NB4 (cell line): ENCODE data around the gene CCDC18.
A peak's percentile ranks its signal among the peaks of the same experiment; 100 is the strongest.

Source experiments
- DNase-seq: peaks from one replicate; pipeline ENCODE4 v3.0.0; 2010; ENCODE audit warnings: low read depth
- H3K4me3 ChIP-seq: one replicate; pipeline ENCODE4 v1.5.1; 2011; ENCODE audit warnings: mild to moderate bottlenecking, low read depth, low read length, moderate library complexity
- CTCF ChIP-seq: IDR thresholded peaks from one replicate; pipeline ENCODE4 v1.5.1; 2012; ENCODE audit warnings: low read depth, low read length
- MAX ChIP-seq: IDR thresholded peaks from 2 replicates; pipeline ENCODE4 v1.6.1; 2011; ENCODE audit warnings: low read depth, low read length
- MYC ChIP-seq: IDR thresholded peaks from 2 replicates; pipeline ENCODE4 v1.6.1; 2011; ENCODE audit warnings: low read depth, low read length
- POLR2A ChIP-seq: IDR thresholded peaks from 2 replicates; pipeline ENCODE4 v1.6.1; 2011; ENCODE audit warnings: mild to moderate bottlenecking; ENCODE audit not compliant: insufficient read length; ENCODE audit errors: extremely low read depth

The CCDC18 gene

GRCh38 chr1:93313026-93313425, 132.5 kb downstream of the CCDC18 start:
- TF ChIP-seq MAX (no peak), POLR2A (no peak), MYC (no peak), CTCF (no peak)
- DNase-seq = no peak
- H3K4me3 ChIP-seq = no peak overlapping the region

GRCh38 chr1:93317207-93317606, 136.7 kb downstream of the CCDC18 start:
- peak; percentile 11 for DNase-seq
- TF ChIP-seq MYC (no peak), MAX (no peak), POLR2A (no peak)

GRCh38 chr1:93317943-93318342, 137.4 kb downstream of the CCDC18 start:
- TF ChIP-seq MAX (no peak), POLR2A (no peak), MYC (no peak), CTCF (no peak)
- no peak for DNase-seq
- no peak overlapping the region for H3K4me3 ChIP-seq

More at GRCh38 chr1:93317207-93317606, 136.7 kb downstream of the CCDC18 start:
- no peak overlapping the region for H3K4me3 ChIP-seq

- no peak overlapping the region for H3K4me3 ChIP-seq
Measured at GRCh38 chr1:93321720-93322119, 141.2 kb downstream of the CCDC18 start.

GRCh38 chr1:93322349-93322748, 141.8 kb downstream of the CCDC18 start:
- DNase-seq = no peak
- H3K4me3 ChIP-seq = no peak overlapping the region
- no peak for TF ChIP-seq MYC
- TF ChIP-seq POLR2A = no peak
- TF ChIP-seq CTCF = no peak
- no peak for TF ChIP-seq MAX

More at GRCh38 chr1:93321720-93322119, 141.2 kb downstream of the CCDC18 start:
- no peak for TF ChIP-seq POLR2A
- TF ChIP-seq CTCF = no peak
- no peak for TF ChIP-seq MAX
- TF ChIP-seq MYC = no peak
- no peak for DNase-seq

GRCh38 chr1:93323185-93323820, 142.8 kb downstream of the CCDC18 start:
- no peak for DNase-seq
- TF ChIP-seq MYC = no peak
- TF ChIP-seq CTCF = no peak
- no peak for TF ChIP-seq MAX
- no peak for TF ChIP-seq POLR2A
- H3K4me3 ChIP-seq = no peak overlapping the region
